Erythroblast (primary cell): ENCODE data around the gene SSPN.

Experiments
- DNase-seq, 2 experiments: peaks; one replicate each; lab custom pipeline; 2025; lab: John Stamatoyannopoulos, UW
- GATA1 ChIP-seq: IDR thresholded peaks from 2 replicates; pipeline ENCODE4 v1.6.1; 2011; ENCODE audit warnings: low read depth, mild to moderate bottlenecking, control low read depth, low read length, moderate library complexity
- POLR2A ChIP-seq: IDR thresholded peaks from 2 replicates; pipeline ENCODE4 v1.6.1; 2011; ENCODE audit warnings: mild to moderate bottlenecking, low read length

SSPN gene

GRCh38 chr12:26273811-26274210, 78.4 kb downstream of the SSPN start:
- TF ChIP-seq GATA1 (no peak), POLR2A (no peak)
- DNase-seq, result no peak

GRCh38 chr12:26274441-26275312, 79.3 kb downstream of the SSPN start:
- TF ChIP-seq GATA1, result no peak
- peak; percentile 54 for TF ChIP-seq POLR2A
- DNase-seq, result peak; percentile 44 to 80

- no peak for TF ChIP-seq POLR2A
- TF ChIP-seq GATA1, result no peak
- no peak for DNase-seq
These were observed 80.1 kb downstream of the SSPN start for GRCh38 chr12:26275313-26276131.

GRCh38 chr12:26276709-26277108, 81.3 kb downstream of the SSPN start:
- no peak for TF ChIP-seq POLR2A
- no peak for TF ChIP-seq GATA1

GRCh38 chr12:26277506-26278246, 82.3 kb downstream of the SSPN start:
- DNase-seq, result no peak
- TF ChIP-seq POLR2A, result no peak
- no peak for TF ChIP-seq GATA1

More at GRCh38 chr12:26276709-26277108, 81.3 kb downstream of the SSPN start:
- DNase-seq, result peak in 1 of 2 experiments; percentile 16

GRCh38 chr12:26278266-26278665, 82.9 kb downstream of the SSPN start:
- no peak for TF ChIP-seq GATA1
- no peak for TF ChIP-seq POLR2A

GRCh38 chr12:26278666-26279065, 83.3 kb downstream of the SSPN start:
- DNase-seq, result no peak
- TF ChIP-seq POLR2A (no peak), GATA1 (no peak)

More at GRCh38 chr12:26278266-26278665, 82.9 kb downstream of the SSPN start:
- DNase-seq, result no peak

- TF ChIP-seq POLR2A, result no peak
- no peak for TF ChIP-seq GATA1
- no peak for DNase-seq
These were observed 83.7 kb downstream of the SSPN start for GRCh38 chr12:26279091-26279490.

- DNase-seq, result no peak
- TF ChIP-seq GATA1, result no peak
- TF ChIP-seq POLR2A, result no peak
These were observed 84.5 kb downstream of the SSPN start for GRCh38 chr12:26279908-26280307.

- TF ChIP-seq GATA1 (no peak), POLR2A (no peak)
- no peak for DNase-seq
These were observed 85.5 kb downstream of the SSPN start for GRCh38 chr12:26280869-26281268.

- no peak for DNase-seq
- no peak for TF ChIP-seq POLR2A
- no peak for TF ChIP-seq GATA1
These were observed 85.9 kb downstream of the SSPN start for GRCh38 chr12:26281320-26281719.

- DNase-seq, result no peak
- TF ChIP-seq POLR2A, result no peak
- no peak for TF ChIP-seq GATA1
These were observed 87.1 kb downstream of the SSPN start for GRCh38 chr12:26282339-26282940.

- DNase-seq, result no peak
- TF ChIP-seq POLR2A, result no peak
- TF ChIP-seq GATA1, result no peak
These were observed 87.7 kb downstream of the SSPN start for GRCh38 chr12:26283046-26283445.

GRCh38 chr12:26283617-26284016, 88.2 kb downstream of the SSPN start:
- TF ChIP-seq POLR2A, result no peak
- TF ChIP-seq GATA1, result no peak

More at GRCh38 chr12:26283617-26284016, 88.2 kb downstream of the SSPN start:
- no peak for DNase-seq
